ENCODE data around the gene RNF10. TPM values are rescaled to one million over a fixed set of nuclear protein-coding genes. Genes with fewer than 3 reads are reported as not detected.
"Not testable (repeated sequence)": the region's sequence is repeated elsewhere in the genome, so short reads cannot be mapped to it uniquely, and the experiment has no call there.

Gene RNF10
- total and polyA plus RNA-seq, 2 donors, result 44.8 to 165 TPM

DNA sequence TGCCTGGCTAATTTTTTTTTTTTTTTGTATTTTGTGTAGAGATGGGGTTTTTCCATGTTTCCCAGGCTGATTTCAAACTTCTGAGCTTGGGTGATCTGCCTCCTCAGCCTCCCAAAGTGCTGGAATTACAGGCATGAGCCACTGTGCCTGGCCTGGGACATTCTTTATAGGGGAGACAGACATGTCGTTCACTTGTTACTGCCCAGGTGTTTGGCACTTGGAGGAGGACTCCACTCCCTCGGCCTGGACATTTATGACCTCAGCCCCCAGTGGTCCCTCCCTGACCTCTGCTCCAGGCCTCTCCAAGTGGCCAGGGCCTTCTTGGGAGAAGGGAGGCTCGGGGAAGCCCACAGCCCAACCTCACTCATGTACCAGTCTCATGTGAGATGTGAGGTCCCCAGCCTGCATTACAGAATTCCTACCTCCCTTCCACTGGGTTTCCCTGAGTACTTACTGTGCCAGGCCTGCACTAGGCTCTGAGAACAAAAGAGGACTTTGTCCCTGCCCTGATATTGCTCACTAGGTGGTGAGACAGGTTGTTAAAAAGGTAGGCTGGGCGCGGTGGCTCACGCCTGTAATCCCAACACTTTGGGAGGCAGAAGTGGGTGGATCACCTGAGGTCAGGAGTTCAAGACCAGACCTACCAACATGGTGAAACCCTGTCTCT lies 56.7 kb downstream of the RNF10 start:
- no peak for DNase-seq (ENCODE audit: low read depth in 6 of 9, low spot score in 9 of 9)

DNA sequence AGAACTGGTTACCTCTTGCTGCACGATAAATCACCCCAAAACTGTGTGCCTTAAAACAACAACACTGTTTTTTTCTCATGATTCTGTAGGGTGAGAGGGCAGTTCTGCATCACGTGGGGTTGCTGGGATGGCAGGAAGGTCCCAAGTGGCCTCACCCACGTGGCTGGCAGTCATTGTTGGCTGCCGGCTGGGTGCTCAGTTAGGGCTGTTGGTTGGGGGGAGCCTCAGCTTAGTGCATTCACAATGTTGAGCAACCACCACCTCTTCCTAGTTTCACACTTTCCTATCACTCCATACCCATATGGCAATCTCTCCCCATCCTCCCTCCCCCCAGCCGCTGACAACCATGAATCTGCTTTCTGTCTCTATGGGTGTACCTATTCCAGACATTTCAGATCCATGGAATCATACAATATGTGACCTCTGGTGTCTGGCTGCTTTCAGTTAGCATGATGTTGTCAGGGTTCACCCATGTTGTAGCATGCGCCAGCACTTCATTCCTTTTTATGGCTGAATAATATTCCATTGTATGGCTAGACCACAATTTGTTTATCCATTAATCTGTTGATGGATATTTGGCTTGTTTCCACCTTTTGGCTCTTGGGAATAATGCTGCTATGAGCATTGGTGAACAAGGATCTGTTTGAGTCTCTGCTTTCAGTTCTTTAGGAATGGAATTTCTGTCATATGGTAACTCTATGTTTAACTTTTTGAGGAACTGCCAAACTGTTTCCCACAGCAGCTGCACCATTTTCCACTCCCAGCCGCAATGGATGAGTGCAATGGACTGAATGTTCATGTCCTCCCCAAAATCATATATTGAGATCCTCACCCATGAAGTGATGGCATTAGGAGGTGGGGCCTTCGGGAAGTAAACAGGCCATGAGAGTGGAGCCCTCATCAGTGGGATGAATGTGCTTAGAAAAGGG lies 58.2 kb downstream of the RNF10 start:
- DNase-seq (ENCODE audit: low read depth in 6 of 9, low spot score in 9 of 9), result no peak
- no peaks in the 10 kb centered on the region for H3K36me3 ChIP-seq (ENCODE audit: control insufficient read depth in 2 of 2, insufficient read depth in 2 of 2, low read length in 1 of 2)
- H3K9me3 ChIP-seq (ENCODE audit: control insufficient read depth in 2 of 2, insufficient read depth in 1 of 2, low read length in 1 of 2), result no peaks in the 10 kb centered on the region
- 91% methylated on average over 8 of the region's 8 CpGs for WGBS
- H3K4me1 ChIP-seq (ENCODE audit: control insufficient read depth in 2 of 2, insufficient read depth in 2 of 2, low read length in 2 of 2), result no peaks in the 10 kb centered on the region
- peaks cover 0 to 4% of the 10 kb centered on the region in 2 donors for H3K27me3 ChIP-seq (ENCODE audit: control insufficient read depth in 2 of 2, insufficient read depth in 1 of 2, low read length in 1 of 2)
- H3K4me3 ChIP-seq (ENCODE audit: low read length in 2 of 2), result no peak overlapping the region
- H3K27ac ChIP-seq (ENCODE audit: low read depth in 1 of 2, low read length in 1 of 2), result no peak overlapping the region

More for the DNA sequence above, 56.7 kb downstream of the RNF10 start:
- H3K4me1 ChIP-seq (ENCODE audit: control insufficient read depth in 2 of 2, insufficient read depth in 2 of 2, low read length in 2 of 2), result no peaks in the 10 kb centered on the region
- no peaks in the 10 kb centered on the region for H3K36me3 ChIP-seq (ENCODE audit: control insufficient read depth in 2 of 2, insufficient read depth in 2 of 2, low read length in 1 of 2)
- no peak overlapping the region for H3K4me3 ChIP-seq (ENCODE audit: low read length in 2 of 2)
- 94% methylated on average over 6 of the region's 6 CpGs for WGBS
- no peaks in the 10 kb centered on the region for H3K9me3 ChIP-seq (ENCODE audit: control insufficient read depth in 2 of 2, insufficient read depth in 1 of 2, low read length in 1 of 2)
- H3K27me3 ChIP-seq (ENCODE audit: control insufficient read depth in 2 of 2, insufficient read depth in 1 of 2, low read length in 1 of 2), result peaks cover 3 to 7% of the 10 kb centered on the region in 2 donors
- no peak overlapping the region for H3K27ac ChIP-seq (ENCODE audit: low read depth in 1 of 2, low read length in 1 of 2)

DNA sequence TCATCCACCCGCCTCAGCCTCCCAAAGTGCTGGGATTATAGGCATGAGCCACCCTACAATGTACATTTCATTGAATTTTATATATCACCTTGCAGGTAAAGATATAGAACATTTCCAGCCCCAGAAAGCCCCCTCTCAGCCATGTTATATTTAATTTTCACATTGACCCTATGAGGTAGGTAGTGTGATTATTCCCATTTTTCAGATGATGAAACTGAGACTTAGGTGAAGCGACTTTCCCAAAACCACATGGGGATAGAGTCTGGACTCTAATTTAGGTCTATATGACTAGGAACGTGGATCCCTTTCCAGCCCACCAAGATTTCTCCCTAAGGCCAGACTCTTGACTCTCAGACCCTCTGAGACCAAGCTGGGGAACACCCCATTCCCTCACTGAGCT lies 62.7 kb downstream of the RNF10 start:
- no peaks in the 10 kb centered on the region for H3K4me1 ChIP-seq (ENCODE audit: control insufficient read depth in 2 of 2, insufficient read depth in 2 of 2, low read length in 2 of 2)
- 97% methylated on average over 3 of the region's 3 CpGs for WGBS
- H3K4me3 ChIP-seq (ENCODE audit: low read length in 2 of 2), result no peak overlapping the region

DNA sequence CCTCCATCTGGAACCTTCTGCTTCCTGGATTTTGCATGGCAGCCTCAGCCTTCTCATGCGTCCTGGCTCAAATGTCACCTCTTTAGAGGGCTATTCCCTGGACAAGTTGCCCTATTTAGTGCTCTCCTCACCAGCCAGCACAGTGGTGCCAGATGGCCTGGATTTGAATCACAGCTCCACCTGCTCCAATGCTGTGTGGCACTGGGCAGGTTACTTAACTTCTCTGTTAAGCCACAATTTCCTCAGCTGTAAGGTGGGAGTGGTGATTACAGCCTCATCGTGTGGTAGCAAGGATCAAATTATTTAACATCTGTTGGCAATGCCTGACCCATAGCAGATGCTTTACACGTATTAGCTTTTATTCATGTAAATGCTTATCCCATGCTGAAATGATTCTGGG lies 63.7 kb downstream of the RNF10 start:
- Histone ChIP-seq H3K27ac (ENCODE audit: low read depth in 1 of 2, low read length in 1 of 2) (no peak overlapping the region), H3K36me3 (ENCODE audit: control insufficient read depth in 2 of 2, insufficient read depth in 2 of 2, low read length in 1 of 2) (no peaks in the 10 kb centered on the region), H3K4me3 (ENCODE audit: low read length in 2 of 2) (no peak overlapping the region), H3K27me3 (ENCODE audit: control insufficient read depth in 2 of 2, insufficient read depth in 1 of 2, low read length in 1 of 2) (peaks cover 0 to 21% of the 10 kb centered on the region in 2 donors), H3K9me3 (ENCODE audit: control insufficient read depth in 2 of 2, insufficient read depth in 1 of 2, low read length in 1 of 2) (no peaks in the 10 kb centered on the region), H3K4me1 (ENCODE audit: control insufficient read depth in 2 of 2, insufficient read depth in 2 of 2, low read length in 2 of 2) (no peaks in the 10 kb centered on the region)
- WGBS, result 91% methylated on average over 3 of the region's 3 CpGs
- DNase-seq (ENCODE audit: low read depth in 6 of 9, low spot score in 9 of 9), result no peak

More for the DNA sequence above, 62.7 kb downstream of the RNF10 start:
- Histone ChIP-seq H3K27me3 (ENCODE audit: control insufficient read depth in 2 of 2, insufficient read depth in 1 of 2, low read length in 1 of 2) (peaks cover 0 to 19% of the 10 kb centered on the region in 2 donors), H3K27ac (ENCODE audit: low read depth in 1 of 2, low read length in 1 of 2) (no peak overlapping the region), H3K9me3 (ENCODE audit: control insufficient read depth in 2 of 2, insufficient read depth in 1 of 2, low read length in 1 of 2) (no peaks in the 10 kb centered on the region), H3K36me3 (ENCODE audit: control insufficient read depth in 2 of 2, insufficient read depth in 2 of 2, low read length in 1 of 2) (no peaks in the 10 kb centered on the region)
- DNase-seq (ENCODE audit: low read depth in 6 of 9, low spot score in 9 of 9), result no peak

DNA sequence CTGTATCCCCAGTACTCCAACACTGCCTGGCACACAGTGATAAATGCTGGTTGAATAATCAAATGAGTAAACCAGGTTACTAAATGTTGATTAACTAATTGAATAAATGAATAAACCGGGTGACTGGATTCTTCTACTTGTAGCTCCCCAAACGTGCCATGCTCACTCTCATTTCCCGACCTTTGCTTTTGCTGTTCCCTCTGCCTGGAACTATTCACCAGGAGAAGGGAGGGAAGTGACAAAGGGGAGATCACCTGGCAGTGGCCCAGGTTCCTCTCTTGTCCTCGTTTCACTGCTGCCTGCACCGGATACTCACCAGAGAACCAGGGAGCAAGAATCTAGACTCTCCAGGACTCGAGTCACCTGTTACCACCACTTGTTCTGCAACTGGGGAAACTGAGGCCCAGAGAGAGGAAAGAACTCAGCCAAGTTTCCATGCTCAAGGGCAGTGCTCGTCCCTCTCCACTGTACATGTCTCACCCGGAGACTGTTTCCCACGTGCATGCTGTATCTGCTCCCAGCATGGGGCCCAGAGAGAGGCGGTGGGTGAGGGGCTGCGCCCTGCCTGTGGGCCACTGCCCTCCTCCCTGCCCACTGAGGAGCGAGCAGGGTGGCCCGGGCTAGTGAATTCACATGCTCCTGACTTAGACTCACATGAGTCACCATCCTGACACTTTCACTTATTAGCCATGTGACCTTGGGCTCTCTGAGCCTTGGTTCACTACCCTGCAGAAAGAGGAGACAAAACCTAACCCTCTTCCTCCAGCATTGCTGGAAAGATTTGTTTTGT lies 64.7 kb downstream of the RNF10 start:
- Histone ChIP-seq H3K4me1 (ENCODE audit: control insufficient read depth in 2 of 2, insufficient read depth in 2 of 2, low read length in 2 of 2) (no peaks in the 10 kb centered on the region), H3K27ac (ENCODE audit: low read depth in 1 of 2, low read length in 1 of 2) (no peak overlapping the region), H3K9me3 (ENCODE audit: control insufficient read depth in 2 of 2, insufficient read depth in 1 of 2, low read length in 1 of 2) (no peaks in the 10 kb centered on the region), H3K27me3 (ENCODE audit: control insufficient read depth in 2 of 2, insufficient read depth in 1 of 2, low read length in 1 of 2) (peaks cover 0 to 21% of the 10 kb centered on the region in 2 donors), H3K4me3 (ENCODE audit: low read length in 2 of 2) (no peak overlapping the region), H3K36me3 (ENCODE audit: control insufficient read depth in 2 of 2, insufficient read depth in 2 of 2, low read length in 1 of 2) (no peaks in the 10 kb centered on the region)
- WGBS, result 91% methylated on average over 13 of the region's 13 CpGs
- DNase-seq (ENCODE audit: low read depth in 6 of 9, low spot score in 9 of 9), result no peak

DNA sequence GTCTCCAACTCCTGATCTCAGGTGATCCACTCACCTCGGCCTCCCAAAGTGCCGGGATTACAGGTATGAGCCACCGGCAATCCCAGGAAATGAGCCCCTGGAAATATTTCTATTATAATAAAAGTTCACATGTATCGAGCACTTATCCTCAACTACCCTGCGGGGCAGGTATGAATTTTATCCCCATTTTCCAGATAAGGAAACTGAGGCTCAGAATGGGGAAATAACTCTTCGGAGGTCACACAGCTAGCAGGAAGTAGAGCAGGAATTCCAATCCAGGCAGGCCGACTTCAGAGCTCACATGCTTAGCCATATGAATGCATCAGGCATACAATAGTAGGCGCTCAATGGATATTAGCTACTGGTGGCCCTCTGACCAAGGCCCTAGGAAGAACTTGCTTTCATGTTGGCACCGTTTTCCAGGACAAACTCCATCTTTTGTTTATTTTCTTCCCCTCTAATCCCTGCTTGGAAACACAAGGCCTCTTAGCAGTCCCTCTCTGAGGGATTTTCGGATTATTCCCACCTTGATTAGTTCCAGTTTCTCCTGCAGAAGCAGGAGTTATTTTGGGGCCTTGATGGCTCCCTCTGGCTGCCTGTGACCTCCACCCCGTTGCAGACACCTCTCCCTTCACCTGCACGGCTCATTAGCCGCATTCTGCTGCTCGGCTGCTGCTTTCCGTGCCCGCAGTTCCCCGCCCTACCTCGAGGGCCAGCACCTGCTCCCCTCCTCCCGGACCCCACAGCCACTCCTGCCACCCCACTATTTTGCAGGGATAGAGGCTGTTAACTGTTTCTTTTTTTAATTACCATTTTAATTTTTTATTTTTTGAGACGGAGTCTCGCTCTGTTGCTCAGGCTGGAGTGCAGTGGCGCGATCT lies 65.8 kb downstream of the RNF10 start:
- H3K4me3 ChIP-seq (ENCODE audit: low read length in 2 of 2), result no peak overlapping the region
- H3K27ac ChIP-seq (ENCODE audit: low read depth in 1 of 2, low read length in 1 of 2), result no peak overlapping the region
- H3K36me3 ChIP-seq (ENCODE audit: control insufficient read depth in 2 of 2, insufficient read depth in 2 of 2, low read length in 1 of 2), result no peaks in the 10 kb centered on the region
- DNase-seq (ENCODE audit: low read depth in 6 of 9, low spot score in 9 of 9), result no peak
- 95% methylated on average over 23 of the region's 23 CpGs for WGBS
- no peaks in the 10 kb centered on the region for H3K9me3 ChIP-seq (ENCODE audit: control insufficient read depth in 2 of 2, insufficient read depth in 1 of 2, low read length in 1 of 2)
- H3K4me1 ChIP-seq (ENCODE audit: control insufficient read depth in 2 of 2, insufficient read depth in 2 of 2, low read length in 2 of 2), result no peaks in the 10 kb centered on the region
- H3K27me3 ChIP-seq (ENCODE audit: control insufficient read depth in 2 of 2, insufficient read depth in 1 of 2, low read length in 1 of 2), result peaks cover 0 to 21% of the 10 kb centered on the region in 2 donors

DNA sequence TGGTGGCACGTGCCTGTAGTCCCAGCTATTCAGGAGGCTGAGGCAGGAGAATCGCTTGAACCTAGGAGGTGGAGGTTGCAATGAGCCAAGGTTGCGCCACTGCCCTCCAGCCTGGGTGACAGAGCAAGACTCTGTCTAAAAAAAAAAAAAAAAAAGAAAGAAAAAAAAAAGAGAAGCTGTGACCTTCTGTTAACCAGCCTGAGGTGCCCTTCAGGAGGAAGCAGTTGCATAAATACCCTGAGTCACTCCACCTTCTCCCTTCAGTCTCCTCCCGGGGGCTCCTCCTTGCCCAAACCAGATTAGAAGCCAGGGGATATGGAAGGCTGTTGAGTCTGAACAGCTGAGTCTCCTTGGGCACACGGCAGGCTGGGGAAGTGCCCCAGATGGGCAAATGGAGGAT lies 68.3 kb downstream of the RNF10 start:
- 39% methylated on average over 5 of the region's 5 CpGs for WGBS
- peaks cover 0 to 17% of the 10 kb centered on the region in 2 donors for H3K27me3 ChIP-seq (ENCODE audit: control insufficient read depth in 2 of 2, insufficient read depth in 1 of 2, low read length in 1 of 2)
- not testable (repeated sequence) for H3K4me1 ChIP-seq (ENCODE audit: control insufficient read depth in 2 of 2, insufficient read depth in 2 of 2, low read length in 2 of 2); H3K27ac ChIP-seq (ENCODE audit: low read depth in 1 of 2, low read length in 1 of 2); DNase-seq (ENCODE audit: low read depth in 6 of 9, low spot score in 9 of 9); H3K9me3 ChIP-seq (ENCODE audit: control insufficient read depth in 2 of 2, insufficient read depth in 1 of 2, low read length in 1 of 2); H3K4me3 ChIP-seq (ENCODE audit: low read length in 2 of 2); H3K36me3 ChIP-seq (ENCODE audit: control insufficient read depth in 2 of 2, insufficient read depth in 2 of 2, low read length in 1 of 2)

DNA sequence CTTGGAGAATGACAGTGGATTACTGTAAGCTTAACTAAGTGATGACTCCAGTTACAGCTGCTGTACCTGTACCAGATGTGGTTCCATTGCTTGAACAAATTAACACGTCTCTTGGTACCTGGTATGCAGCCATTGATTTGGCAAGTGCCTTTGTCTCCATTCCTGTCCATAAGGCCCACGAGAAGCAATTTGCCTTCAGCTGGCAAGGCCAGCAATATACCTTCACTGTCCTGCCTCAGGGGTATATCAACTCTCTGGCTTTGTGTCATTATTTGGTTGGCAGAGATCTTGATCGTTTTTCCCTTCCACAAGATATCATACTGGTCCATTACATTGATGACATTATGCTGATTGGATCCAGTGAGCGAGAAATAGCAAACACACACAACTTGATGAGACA lies 76.4 kb downstream of the RNF10 start:
- no peaks in the 10 kb centered on the region for H3K9me3 ChIP-seq (ENCODE audit: control insufficient read depth in 2 of 2, insufficient read depth in 1 of 2, low read length in 1 of 2)
- H3K4me3 ChIP-seq (ENCODE audit: low read length in 2 of 2), result no peak overlapping the region
- no peak overlapping the region for H3K27ac ChIP-seq (ENCODE audit: low read depth in 1 of 2, low read length in 1 of 2)
- DNase-seq (ENCODE audit: low read depth in 6 of 9, low spot score in 9 of 9), result no peak
- no peaks in the 10 kb centered on the region for H3K36me3 ChIP-seq (ENCODE audit: control insufficient read depth in 2 of 2, insufficient read depth in 2 of 2, low read length in 1 of 2)
- no peaks in the 10 kb centered on the region for H3K4me1 ChIP-seq (ENCODE audit: control insufficient read depth in 2 of 2, insufficient read depth in 2 of 2, low read length in 2 of 2)
- H3K27me3 ChIP-seq (ENCODE audit: control insufficient read depth in 2 of 2, insufficient read depth in 1 of 2, low read length in 1 of 2), result no peaks in the 10 kb centered on the region
- WGBS, result 91% methylated on average over 4 of the region's 4 CpGs

Data from thymus (tissue), 11 donors.